Neural progenitor cell (in vitro differentiated cells): ENCODE results near the gene CLIP2.

Experiments used
- CTCF ChIP-seq: fragments of 200-600 bp; sonication (generic); IDR thresholded peaks from 2 replicates; pipeline ENCODE4 v1.5.1; 2017; ENCODE audit warnings: antibody characterized with exemption, mild to moderate bottlenecking
- EZH2phosphoT487 ChIP-seq: fragments of 200-600 bp; sonication (generic); IDR thresholded peaks from 2 replicates; pipeline ENCODE4 v1.6.1; 2017; ENCODE audit warnings: antibody characterized with exemption

DNA sequence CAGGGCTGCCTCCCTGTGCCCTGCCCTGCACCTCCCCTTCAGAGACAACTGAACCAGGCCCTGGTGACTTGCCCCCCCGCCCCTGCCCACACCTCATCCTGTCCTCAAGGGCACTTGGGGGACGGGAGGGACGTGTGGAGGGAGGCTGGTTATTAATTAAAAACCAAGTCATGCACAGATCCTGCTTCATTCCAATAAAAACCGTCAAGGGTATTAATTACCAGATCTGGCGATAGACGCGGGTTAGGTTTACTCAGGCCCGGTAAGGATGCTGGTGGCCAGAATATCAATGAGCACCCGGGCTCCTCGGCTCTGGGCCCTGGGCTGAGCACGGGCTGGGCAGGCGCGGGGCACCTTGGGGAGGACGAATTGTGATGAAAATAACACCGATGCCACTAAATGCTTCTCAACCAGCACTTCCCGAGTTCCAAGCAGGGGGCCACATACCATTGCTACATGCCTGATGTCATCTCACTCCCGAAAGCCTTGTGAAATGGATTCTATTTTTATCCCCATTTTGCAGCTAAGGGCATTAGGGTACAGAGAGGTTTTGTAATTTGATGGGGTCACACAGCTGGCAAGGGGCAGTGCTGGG, 140.0 kb downstream of the CLIP2 start:
- TF ChIP-seq CTCF = no peak
- no peak for TF ChIP-seq EZH2phosphoT487
